HepG2 (cell line): ENCODE data around the gene EXOC6B. TPM values are rescaled to one million over a fixed set of nuclear protein-coding genes. Genes with fewer than 3 reads are reported as not detected.

Experiments used
- ATAC-seq: fragments of 200-7000 bp; cut with Tn5 transposase; 3 replicates; pipeline ENCODE4 v1.9.1; 2020; ENCODE audit warnings: mild to moderate bottlenecking, moderate library complexity
- BruUV-seq: library from RNA; stranded (reverse); fragments of 400-500 nt; replicated peaks from 2 replicates; lab custom pipeline; 2021; lab: Mats Ljungman, UMichigan
- CTCF ChIA-PET: fragments of 300-600 bp; formaldehyde crosslinking; extraction: SDS; loops from one replicate; lab custom pipeline; 2021; ENCODE audit warnings: low total read pairs, inconsistent platforms, low intra/inter-chr PET ratio; lab: Yijun Ruan, JAX
- POLR2A ChIA-PET: fragments of 350-600 bp; sonication (Branson Sonifier 250); formaldehyde crosslinking; loops from one replicate; lab custom pipeline; 2020; ENCODE audit warnings: antibody characterized with exemption, inconsistent platforms; lab: Yijun Ruan, JAX
- DNase-seq: peaks from one replicate; pipeline ENCODE4 v3.0.0-alpha.2; 2015; ENCODE audit warnings: low spot score
- FAIRE-seq: peaks from 3 replicates; lab custom pipeline; 2011; peaks lifted over from hg19 to GRCh38; lab: Jason Lieb, UNC
- H2AFZ ChIP-seq: one replicate; pipeline ENCODE4 v1.6.1; 2011; ENCODE audit warnings: low read length, inconsistent platforms
- H3K27ac ChIP-seq: fragments of 300-600 bp; 3 replicates; pipeline ENCODE4 v1.8.0; 2011; ENCODE audit warnings: mixed run types, mild to moderate bottlenecking, mixed read lengths, low read length, inconsistent platforms; ENCODE audit not compliant: insufficient read depth; ENCODE audit errors: extremely low read length
- H3K27me3 ChIP-seq, 2 experiments: fragments of 200-600 bp in 1 of 2; 2 replicates in 1 of 2; 3 replicates in 1 of 2; pipeline versions ENCODE4 v1.6.0 to v1.8.0; 2011; ENCODE audit warnings: low read length in 2 of 2, mild to moderate bottlenecking in 2 of 2, moderate library complexity in 2 of 2, inconsistent platforms in 1 of 2; ENCODE audit not compliant: insufficient read depth in 2 of 2, control insufficient read depth in 1 of 2
- H3K36me3 ChIP-seq, 2 experiments: fragments of 200-600 bp in 1 of 2; replicated peaks in 1 of 2; 2 replicates in 1 of 2; 3 replicates in 1 of 2; pipeline versions ENCODE4 v1.5.1 to v1.8.0; 2011; ENCODE audit warnings: low read length in 2 of 2, inconsistent platforms in 1 of 2; ENCODE audit not compliant: insufficient read depth in 2 of 2, control insufficient read depth in 1 of 2
- H3K4me1 ChIP-seq: 2 replicates; pipeline ENCODE4 v1.5.1; 2012; ENCODE audit warnings: low read length, inconsistent platforms; ENCODE audit not compliant: insufficient read depth
- H3K4me2 ChIP-seq: 2 replicates; pipeline ENCODE4 v1.6.0; 2011; ENCODE audit warnings: low read depth, low read length, inconsistent platforms
- H3K4me3 ChIP-seq, 3 experiments: fragments of 200-600 bp in 1 of 3; sonication (generic), shearing (Covaris generic) in 1 of 3; replicated peaks in 1 of 3; 2 replicates each; pipeline ENCODE4 v1.5.1; 2011 to 2016; ENCODE audit warnings: low read length in 3 of 3, inconsistent platforms in 2 of 3, low read depth in 2 of 3, mild to moderate bottlenecking in 2 of 3, control low read depth in 1 of 3, mixed read lengths in 1 of 3; ENCODE audit not compliant: insufficient read depth in 1 of 3
- H3K79me2 ChIP-seq: one replicate; pipeline ENCODE4 v1.6.1; 2011; ENCODE audit warnings: low read length, inconsistent platforms; ENCODE audit not compliant: insufficient read depth
- H3K9ac ChIP-seq: 2 replicates; pipeline ENCODE4 v1.6.0; 2011; ENCODE audit warnings: mild to moderate bottlenecking, low read depth, low read length, inconsistent platforms; ENCODE audit not compliant: insufficient read depth
- H3K9me3 ChIP-seq: 2 replicates; pipeline ENCODE4 v1.5.1; 2012; ENCODE audit warnings: mild to moderate bottlenecking, low read length
- H4K20me1 ChIP-seq: 2 replicates; pipeline ENCODE4 v1.6.0; 2011; ENCODE audit warnings: inconsistent platforms, mild to moderate bottlenecking, low read length, moderate library complexity; ENCODE audit not compliant: insufficient read depth
- DNMT1 ChIP-seq: sonication (generic); formaldehyde crosslinking; IDR thresholded peaks from 2 replicates; pipeline ENCODE4 v1.5.1; 2020; ENCODE audit warnings: mild to moderate bottlenecking, missing genetic modification reagents
- NR2C2 ChIP-seq: sonication (generic); formaldehyde crosslinking; IDR thresholded peaks from 2 replicates; pipeline ENCODE4 v1.4.0; 2020; ENCODE audit warnings: missing genetic modification reagents, mild to moderate bottlenecking, moderate library complexity, borderline replicate concordance
- SNAPC4 ChIP-seq: sonication (generic); formaldehyde crosslinking; IDR thresholded peaks from 2 replicates; pipeline ENCODE4 v1.4.0; 2020; ENCODE audit warnings: mild to moderate bottlenecking, missing genetic modification reagents
- TFDP2 ChIP-seq: sonication (generic); formaldehyde crosslinking; IDR thresholded peaks from 2 replicates; pipeline ENCODE4 v1.4.0; 2020; ENCODE audit warnings: missing genetic modification reagents
- ZFP41 ChIP-seq: sonication (generic); formaldehyde crosslinking; IDR thresholded peaks from 2 replicates; pipeline ENCODE4 v1.4.0; 2020; ENCODE audit warnings: mild to moderate bottlenecking, missing genetic modification reagents, borderline replicate concordance
- ZNF567 ChIP-seq: sonication (generic); formaldehyde crosslinking; IDR thresholded peaks from 2 replicates; pipeline ENCODE4 v1.8.1; 2023; ENCODE audit warnings: mild to moderate bottlenecking, missing genetic modification reagents, borderline replicate concordance
- WGBS: methylation state at CpG from one replicate; pipeline ENCODE4 v1.1.6; 2017; ENCODE audit warnings: low lambda C conversion rate; 5-methylcytosine and 5-hydroxymethylcytosine counted together
- in situ Hi-C: cut with HindIII; loops from 2 replicates; pipeline ENCODE4 v1.10.0; 2017; ENCODE audit warnings: low pct_unique_long_range_greater_than_20kb; ENCODE audit not compliant: extremely low pct_ligation_motif_present
- intact Hi-C: fragments of 100-400 bp; cut with micrococcal nuclease; formaldehyde crosslinking; loops from one replicate; pipeline ENCODE4 v1.10.0; 2022; ENCODE audit not compliant: unreplicated experiment
- polyA plus RNA-seq, 8 experiments: library from polyadenylated mRNA; depleted of rRNA in 3 of 8; stranded (reverse) in 7 of 8; unstranded in 1 of 8; fragments of >200 nt; fragmentation: Illumina TruSeq in 4 of 8; extraction: Trizol in 4 of 8; gene quantifications; 2 replicates each; pipeline versions ENCODE4 v1.2.1 to v1.2.3, GENCODE V29; 2011 to 2016; ENCODE audit warnings: low read depth in 4 of 8, missing spikeins in 1 of 8, mixed read lengths in 1 of 8; ENCODE audit not compliant: insufficient read depth in 1 of 8
- total RNA-seq, 5 experiments: library from RNA; depleted of rRNA; stranded (reverse); fragments of >200 nt; fragmentation: Illumina TruSeq; extraction: Trizol; gene quantifications; 2 replicates each; pipeline ENCODE4 v1.2.3, GENCODE V29; 2016; ENCODE audit warnings: low read depth in 1 of 5

EXOC6B gene
- total and polyA plus RNA-seq, 2 of the 13 experiments (the other 11 are each of a cell fraction or from before 2014, with no cell fraction given) = 9.1 to 15.9 TPM

DNA sequence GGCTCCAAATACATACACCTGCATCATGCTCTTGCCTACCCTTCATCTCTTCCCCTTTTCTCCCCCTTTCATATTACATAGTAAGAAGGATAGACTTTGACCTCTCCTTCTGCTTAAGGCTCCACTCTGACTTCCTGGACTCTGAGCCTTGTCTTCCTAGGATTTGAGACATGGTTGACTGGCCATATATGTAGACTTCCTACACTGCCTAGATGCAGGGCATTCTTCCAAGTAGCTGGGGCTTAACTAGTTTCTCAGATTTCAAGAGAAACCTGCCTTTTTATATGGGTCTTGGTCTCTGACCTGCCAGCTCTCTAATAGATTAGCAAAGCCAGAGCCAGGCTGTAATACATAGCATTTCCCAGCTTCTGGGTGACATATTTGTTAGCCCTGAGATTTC, 642.8 kb downstream of the EXOC6B start:
- Histone ChIP-seq H3K9ac (no peak overlapping the region), H4K20me1 (no peaks in the 10 kb centered on the region), H3K79me2 (no peaks in the 10 kb centered on the region), H3K4me1 (no peaks in the 10 kb centered on the region), H3K4me2 (no peak overlapping the region), H3K36me3 (peaks cover 2 to 13% of the 10 kb centered on the region in 2 experiments; a peak in 1 of 5 replicates), H3K4me3 (no peak overlapping the region), H3K9me3 (no peaks in the 10 kb centered on the region), H2AFZ (no peak overlapping the region), H3K27me3 (no peaks in the 10 kb centered on the region), H3K27ac (no peak overlapping the region)
- in situ Hi-C loops = no loop called here
- POLR2A ChIA-PET = no interaction called here
- TF ChIP-seq ZNF567 (CRISPR knock-in tag) = no peak
- BruUV-seq = no TSS peak
- CTCF ChIA-PET = no interaction called here
- no peak for DNase-seq
- no peak for FAIRE-seq
- ATAC-seq = no peak
- intact Hi-C loops = no loop called here

GRCh38 chr2:72182547-72182946, 643.3 kb downstream of the EXOC6B start:
- Histone ChIP-seq H3K27me3 (no peaks in the 10 kb centered on the region), H3K4me1 (no peaks in the 10 kb centered on the region), H3K4me3 (no peak overlapping the region), H4K20me1 (no peaks in the 10 kb centered on the region), H3K79me2 (no peaks in the 10 kb centered on the region), H3K9ac (no peak overlapping the region), H3K36me3 (peaks cover 2 to 17% of the 10 kb centered on the region in 2 experiments; a peak in 2 of 5 replicates), H3K27ac (no peak overlapping the region), H2AFZ (no peak overlapping the region), H3K4me2 (no peak overlapping the region), H3K9me3 (no peaks in the 10 kb centered on the region)
- in situ Hi-C loops (no loop called here), intact Hi-C loops (no loop called here)
- no peak for DNase-seq
- FAIRE-seq = no peak
- ChIA-PET POLR2A (no interaction called here), CTCF (no interaction called here)
- whole genome bisulfite sequencing = 97% methylated on average over 4 of the region's 4 CpGs
- no peak for ATAC-seq
- no TSS peak for BruUV-seq
- TF ChIP-seq ZFP41 = no peak
- no peak for TF ChIP-seq SNAPC4 (CRISPR knock-in tag)
- TF ChIP-seq DNMT1 (CRISPR knock-in tag) = no peak
- TF ChIP-seq NR2C2 (CRISPR knock-in tag) = no peak
- TF ChIP-seq TFDP2 (CRISPR knock-in tag) = no peak
- TF ChIP-seq, all 625 proteins: peak for 0
